ENCODE data around the gene BRD1.
A peak's percentile ranks its signal among the peaks of the same experiment; 100 is the strongest.
"Not testable (repeated sequence)": the region's sequence is repeated elsewhere in the genome, so short reads cannot be mapped to it uniquely, and the experiment has no call there.

The BRD1 gene

GRCh38 chr22:49781886-49782285 lies 45.8 kb downstream of the BRD1 start:
- not testable (repeated sequence) for DNase-seq

DNA sequence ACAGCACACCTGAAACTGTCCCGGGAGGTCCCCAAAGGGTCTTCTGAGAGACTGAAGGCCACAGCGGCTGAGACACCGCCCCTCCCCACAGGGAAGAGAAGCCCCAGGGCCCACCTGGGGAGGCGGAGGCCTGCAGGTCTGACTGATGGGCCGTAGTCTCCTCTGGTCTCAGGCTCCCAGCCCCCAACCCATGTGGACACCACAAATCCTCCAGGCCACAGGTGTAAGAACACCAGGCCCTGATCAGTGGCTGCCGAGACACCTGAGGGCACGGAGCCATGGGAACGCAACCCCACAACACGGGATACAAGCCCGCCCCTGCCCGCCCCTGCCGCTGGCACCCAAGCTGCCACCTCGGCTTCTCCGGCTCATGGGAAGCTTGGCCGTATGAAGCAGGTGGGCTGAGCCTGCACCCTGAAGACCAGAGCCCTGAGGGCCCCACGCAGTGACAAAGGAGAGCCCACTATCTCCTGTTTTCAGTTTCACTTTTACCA lies 46.3 kb downstream of the BRD1 start:
- DNase-seq, result no peak

- no peak for DNase-seq
Observed at GRCh38 chr22:49780698-49781288, 46.9 kb downstream of the BRD1 start.

- DNase-seq, result no peak
Observed at GRCh38 chr22:49779853-49780697, 47.6 kb downstream of the BRD1 start.

DNA sequence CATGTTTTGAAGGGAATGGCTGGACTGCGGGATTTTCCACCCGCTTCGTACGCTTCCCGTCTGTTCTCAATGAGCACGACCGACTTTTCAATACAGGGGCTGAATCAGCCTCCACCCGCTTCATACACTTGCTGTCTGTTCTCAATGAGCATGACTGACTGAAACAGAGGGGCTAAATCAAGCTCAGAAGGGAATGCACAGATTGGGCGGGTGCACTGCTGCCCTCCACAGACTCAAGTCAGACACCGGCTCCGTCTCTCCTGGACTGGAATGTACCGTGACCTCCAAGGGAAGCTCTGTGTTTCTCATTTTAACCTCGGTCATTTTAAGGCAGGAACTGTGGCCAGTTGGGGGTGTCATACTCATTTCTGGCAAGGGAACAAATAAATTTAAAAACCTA lies 48.5 kb downstream of the BRD1 start:
- no peak for DNase-seq

DNA sequence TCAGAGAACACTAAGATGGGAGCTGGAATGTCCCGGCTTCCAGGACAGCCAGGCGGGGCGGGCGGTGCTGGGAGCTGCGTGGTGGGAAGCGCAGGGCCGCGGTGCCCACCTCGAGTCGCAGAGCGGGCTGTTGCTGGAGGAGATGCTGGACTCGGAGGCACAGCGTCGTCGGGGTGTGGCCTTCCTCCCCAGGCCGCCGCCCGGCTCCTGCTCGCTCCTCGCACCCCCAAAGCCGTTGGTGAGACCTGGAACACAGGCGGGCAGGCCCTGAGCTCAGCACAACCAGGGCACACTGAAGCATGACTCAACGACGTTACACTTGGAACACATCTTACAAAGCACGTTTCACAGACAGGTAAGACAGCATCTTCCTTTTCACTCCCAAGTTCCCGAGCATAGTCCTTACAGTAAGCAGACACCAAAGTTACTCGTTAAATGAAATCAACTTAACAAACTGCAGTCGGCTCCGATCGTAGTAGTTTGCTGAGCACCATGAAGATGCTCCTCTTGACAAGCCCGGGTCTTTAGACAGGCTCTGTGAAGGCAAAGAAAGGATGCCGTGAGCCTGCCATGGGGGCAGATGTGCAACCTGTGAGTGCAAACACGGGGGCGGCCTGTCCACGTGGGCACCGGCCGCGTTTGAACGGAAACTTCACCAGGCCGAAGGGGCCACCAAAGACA lies 50.0 kb downstream of the BRD1 start:
- DNase-seq, result no peak

- no peak for DNase-seq
Observed at GRCh38 chr22:49776891-49777290, 50.8 kb downstream of the BRD1 start.

DNA sequence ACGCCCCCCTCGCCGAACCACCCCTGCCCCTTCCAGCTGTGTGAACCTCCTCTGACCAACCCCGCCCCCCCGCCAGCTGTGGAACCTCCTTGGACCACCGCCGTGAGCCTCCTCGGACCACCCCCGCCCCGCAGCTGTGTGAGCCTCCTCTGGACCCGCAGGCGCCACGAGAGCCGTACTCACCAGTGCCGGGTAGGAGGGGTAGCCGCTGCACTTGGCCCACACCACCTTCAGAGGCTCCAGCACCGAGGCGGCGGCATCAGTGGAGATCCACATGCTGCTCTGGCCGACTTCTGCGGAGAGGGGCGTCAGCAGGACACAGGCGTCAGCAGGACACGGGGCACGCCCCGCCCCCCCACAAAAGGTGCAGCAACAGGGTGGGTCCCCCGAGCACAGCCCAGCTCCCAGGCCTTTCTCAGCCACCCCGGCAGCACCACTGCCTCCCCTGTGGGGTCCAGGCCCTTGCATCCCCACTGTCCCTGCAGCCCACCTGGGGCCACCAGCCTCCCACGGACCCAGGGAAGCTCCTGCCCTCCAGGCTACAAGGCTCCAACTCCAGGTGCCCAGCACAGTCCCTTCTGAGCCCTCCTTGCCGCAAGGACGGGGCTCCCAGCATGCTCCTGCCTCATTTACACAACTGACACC lies 51.7 kb downstream of the BRD1 start:
- DNase-seq, result no peak

GRCh38 chr22:49775191-49775866 lies 52.3 kb downstream of the BRD1 start:
- no peak for DNase-seq

DNA sequence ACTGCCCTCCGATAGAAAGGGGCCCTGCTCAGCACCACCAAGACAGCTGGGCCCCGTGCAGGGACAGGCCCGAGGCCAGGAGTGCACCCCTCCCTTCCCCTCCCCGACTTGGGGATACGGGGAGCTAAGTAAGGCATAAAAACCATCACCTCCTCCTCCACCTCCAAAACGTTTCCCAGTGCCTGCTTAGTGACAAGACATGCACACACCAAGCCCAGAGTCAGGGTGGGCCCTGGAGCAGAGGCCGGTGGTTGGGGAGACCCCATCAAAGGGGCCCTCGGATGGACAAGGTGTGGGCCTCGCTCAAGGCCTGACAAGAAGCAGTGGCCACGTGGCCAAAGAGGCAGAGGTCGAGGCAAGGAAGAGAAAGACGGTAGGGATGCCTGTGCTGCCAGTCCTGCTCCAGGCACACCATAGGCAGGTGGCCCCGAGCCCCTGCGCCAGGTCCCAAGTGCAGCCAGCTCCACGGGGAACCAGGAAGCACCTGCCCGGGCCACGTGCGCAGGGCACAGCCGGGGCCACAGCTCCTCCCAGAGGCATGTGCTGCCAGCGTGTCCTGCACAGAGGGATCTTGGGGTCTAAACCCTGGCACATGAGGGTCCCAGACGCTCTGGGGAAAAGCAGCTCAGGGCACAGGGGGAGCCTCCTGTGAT lies 53.0 kb downstream of the BRD1 start:
- DNase-seq, result no peak

DNA sequence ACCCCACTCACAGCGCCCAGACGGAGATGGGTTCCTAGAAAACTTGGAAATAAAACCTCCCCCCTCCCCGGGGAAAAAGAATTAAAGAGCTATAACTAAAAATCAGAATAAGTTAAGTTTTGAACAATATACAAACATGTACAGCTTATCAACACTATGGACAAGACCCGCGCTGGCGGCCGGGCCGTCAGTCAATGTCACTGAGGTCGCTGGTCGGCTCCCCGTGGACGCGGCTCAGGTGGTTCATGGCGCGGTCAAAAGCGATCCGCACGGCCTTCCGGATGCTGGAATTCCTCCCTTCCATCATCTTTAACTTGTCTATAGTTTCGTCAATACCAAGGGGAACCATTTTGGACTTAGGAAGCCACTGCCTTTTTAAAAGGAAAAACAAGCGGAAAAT lies 53.6 kb downstream of the BRD1 start:
- DNase-seq, result no peak

DNA sequence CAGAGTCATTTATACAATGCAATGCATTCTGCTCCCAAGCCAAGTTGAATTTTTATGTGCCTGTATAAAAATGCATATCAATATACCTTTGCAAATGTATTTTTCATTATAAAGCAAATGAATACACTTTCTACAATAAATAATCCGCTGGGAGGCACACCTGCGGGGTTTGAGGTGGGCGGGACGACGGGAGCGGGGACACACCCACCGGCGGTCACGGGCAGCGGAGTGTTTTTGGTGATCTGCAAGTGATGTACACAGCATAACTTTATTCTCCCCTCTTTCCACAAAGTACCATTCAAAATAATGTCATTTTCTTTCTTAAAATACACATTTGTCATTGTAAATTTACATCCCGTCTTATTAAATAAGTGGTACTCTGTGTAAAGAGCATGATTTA lies 54.1 kb downstream of the BRD1 start:
- DNase-seq, result no peak

GRCh38 chr22:49772692-49773091 lies 55.0 kb downstream of the BRD1 start:
- DNase-seq, result no peak

DNA sequence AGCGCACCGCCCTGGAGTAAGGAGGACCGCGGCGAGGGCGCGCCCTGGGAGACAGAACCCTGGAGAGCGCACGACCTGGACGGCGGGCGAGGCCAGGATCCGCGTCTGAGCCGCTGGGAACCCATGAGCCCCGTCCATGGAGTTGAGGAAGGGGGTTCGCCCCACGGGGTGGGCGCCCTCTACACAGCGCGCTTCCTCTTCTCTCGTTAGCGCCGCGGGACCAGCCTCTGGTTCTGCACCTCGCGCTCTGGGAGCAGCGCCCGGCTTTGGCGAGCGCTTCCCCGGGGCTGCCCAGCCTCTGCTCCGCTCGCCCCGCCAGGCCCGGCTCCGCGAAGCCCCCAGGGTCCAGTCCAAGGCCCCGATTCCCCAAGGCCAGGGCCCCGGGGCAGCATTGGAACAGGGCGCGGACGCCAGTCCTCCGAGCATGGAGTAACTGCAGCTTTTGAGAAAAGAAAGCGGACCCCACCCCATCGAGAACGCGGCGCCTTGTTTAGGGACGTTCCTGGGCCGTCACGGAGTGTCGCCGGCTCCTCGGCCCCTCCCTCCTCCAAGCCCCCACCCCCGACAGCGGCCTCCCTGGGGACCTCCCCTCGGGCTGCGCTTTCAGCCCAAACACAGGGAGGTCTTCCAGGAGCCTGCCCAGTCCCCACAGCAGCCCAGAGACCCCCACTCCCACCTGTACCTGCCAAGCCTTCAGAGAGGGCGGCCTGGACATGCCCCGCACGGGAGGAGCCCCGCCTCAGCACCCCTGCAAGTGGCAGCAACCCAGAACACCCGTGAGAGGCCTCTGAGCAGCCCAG lies 56.2 kb downstream of the BRD1 start:
- DNase-seq, result no peak

GRCh38 chr22:49770547-49771265 lies 57.0 kb downstream of the BRD1 start:
- DNase-seq, result no peak

DNA sequence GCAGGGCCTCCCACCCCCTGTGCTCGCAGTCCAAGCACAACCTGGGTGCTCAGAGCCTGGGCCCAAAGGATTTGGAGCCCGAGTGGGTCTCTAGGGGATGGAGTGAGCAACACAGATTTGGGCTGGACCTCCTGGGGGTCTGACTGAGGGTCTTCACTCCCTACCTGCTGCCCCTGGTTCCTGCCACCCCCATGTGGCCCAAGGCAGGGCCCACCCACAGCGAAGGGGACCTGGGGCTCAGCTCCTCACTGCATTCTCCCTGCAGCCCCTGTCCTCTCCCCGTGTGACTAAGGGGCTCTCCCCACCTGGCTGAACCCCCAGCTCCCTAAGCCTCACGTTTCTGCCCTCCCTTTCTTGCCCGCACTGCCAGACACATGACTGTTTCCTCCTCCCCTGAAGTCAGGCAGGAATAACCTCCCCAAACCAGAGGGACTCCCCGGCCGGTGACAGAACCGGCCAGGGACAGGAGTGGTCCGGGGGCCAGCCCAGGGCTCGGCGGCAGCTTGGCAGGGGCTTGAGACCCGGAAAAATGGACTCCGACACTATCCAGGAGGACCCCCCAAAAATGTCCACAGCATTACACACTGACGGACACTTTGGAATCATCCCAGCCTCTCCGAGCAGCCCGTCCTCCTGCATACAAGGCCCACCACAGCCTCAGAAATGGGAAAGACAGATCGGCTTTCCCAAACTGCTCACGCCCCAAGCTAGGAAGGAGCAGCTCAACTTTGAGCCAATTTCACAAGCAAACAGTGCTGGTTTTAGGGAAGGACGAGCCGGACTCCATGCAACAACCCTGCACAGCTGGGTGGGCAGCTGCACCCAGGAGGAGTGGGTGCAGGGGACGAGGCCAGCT lies 57.8 kb downstream of the BRD1 start:
- DNase-seq, result no peak

DNA sequence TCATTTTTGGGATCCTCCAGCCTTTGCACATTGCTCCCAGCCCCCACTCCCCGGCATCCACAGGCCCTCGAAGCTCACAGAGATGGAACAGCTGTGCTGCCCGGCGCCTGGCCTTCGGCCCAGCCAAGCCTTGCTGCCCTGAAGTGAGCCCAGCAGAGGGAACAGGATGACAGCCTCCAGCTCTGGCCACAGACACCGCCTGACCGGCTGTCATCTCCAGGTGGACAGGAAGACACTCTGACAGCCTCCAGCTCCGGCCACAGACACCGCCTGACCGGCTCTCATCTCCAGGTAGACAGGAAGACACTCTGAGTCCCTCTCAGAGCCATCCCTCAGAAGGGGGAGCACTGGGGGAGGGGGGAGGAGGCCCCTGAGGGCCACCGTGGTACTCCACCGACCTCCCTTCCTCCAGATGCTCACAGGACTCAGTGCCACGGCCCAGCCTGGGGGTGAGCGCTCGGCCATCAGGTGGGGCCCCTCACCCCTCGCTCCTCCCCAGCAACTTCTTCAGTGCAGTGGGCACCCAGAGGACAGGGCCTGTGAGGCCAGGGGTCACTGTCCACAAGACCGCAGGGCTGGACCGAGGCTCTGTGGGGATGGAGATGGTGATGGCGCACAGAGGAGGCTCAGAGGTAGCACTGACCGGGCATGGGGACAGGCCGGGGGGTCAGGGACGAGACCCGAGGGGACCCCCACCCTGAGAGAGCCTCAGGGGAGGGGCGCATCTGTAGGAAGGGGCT lies 58.6 kb downstream of the BRD1 start:
- DNase-seq, result peak; percentile 28 to 31

DNA sequence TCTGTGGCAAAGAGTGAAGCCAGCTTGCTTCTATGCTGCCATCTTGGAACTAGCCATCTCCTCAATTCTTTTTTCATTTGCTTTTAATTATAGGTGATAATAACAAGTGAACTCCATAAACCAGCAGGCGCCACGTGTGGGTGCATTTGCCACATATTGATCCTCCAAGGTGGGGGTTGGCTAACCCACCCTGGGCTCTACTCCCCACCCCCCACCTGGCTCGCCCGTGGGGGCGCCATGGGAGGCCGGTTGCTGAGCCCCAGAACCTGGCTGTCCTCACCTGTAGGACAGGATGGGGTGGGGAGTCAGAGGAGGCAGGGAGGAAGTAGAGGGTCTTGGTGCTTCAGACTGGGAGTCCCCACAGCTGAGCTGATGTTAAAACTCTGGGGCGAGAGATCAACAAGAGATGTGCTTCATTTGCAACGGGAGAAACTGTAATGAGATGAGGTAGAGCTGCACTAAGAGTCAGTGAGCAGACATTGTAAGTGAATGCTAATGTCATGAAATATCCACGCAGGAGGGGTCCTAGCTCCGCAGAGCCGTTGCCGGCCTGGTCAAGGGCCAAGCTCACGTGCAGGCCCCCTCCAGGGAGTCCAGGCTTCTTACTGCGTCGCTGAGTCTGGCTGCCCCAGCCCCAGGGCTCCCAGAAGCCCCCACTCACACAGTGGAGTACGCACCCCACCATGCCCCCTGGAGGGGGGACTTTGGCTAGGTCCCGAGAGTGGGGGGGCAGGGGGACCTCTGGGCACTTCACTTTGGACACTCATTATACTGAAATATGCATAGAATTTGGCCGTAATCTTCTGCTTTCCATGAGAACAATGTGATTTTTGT lies 59.4 kb downstream of the BRD1 start:
- DNase-seq, result no peak

Measured in SHP77 (cell line).